A549 (cell line): ENCODE results near the gene PPA2. TPM values are rescaled to one million over a fixed set of nuclear protein-coding genes. Genes with fewer than 3 reads are reported as not detected.

Experiments used
- ATAC-seq, 2 experiments: fragments of 200-7000 bp in 1 of 2; fragments of >200 bp in 1 of 2; cut with Nextera tagmentation in 1 of 2; cut with Tn5 transposase in 1 of 2; 3 replicates each; pipeline versions ENCODE4 v1.8.0 to v1.9.1; 2018 to 2020; ENCODE audit warnings: mild to moderate bottlenecking in 1 of 2, moderate library complexity in 1 of 2
- CTCF ChIA-PET: fragments of 300-600 bp; sonication (Branson Sonifier 250); formaldehyde crosslinking; extraction: SDS; loops from one replicate; lab custom pipeline; 2021; ENCODE audit warnings: antibody characterized with exemption, inconsistent platforms; lab: Yijun Ruan, JAX
- POLR2A ChIA-PET: fragments of 350-600 bp; formaldehyde crosslinking; extraction: SDS; loops from one replicate; lab custom pipeline; 2021; ENCODE audit warnings: antibody characterized with exemption, inconsistent platforms; lab: Yijun Ruan, JAX
- DNase-seq, 2 experiments: peaks; one replicate each; pipeline versions ENCODE4 v3.0.0 to v3.0.0-alpha.2; 2011 to 2016; ENCODE audit warnings: low read depth in 1 of 2, low spot score in 1 of 2
- FAIRE-seq: peaks from 2 replicates; lab custom pipeline; 2011; peaks lifted over from hg19 to GRCh38; lab: Jason Lieb, UNC
- H3K27ac ChIP-seq, 2 experiments: fragments of >200 bp; sonication (Bioruptor Twin); formaldehyde crosslinking; 3 replicates each; pipeline ENCODE4 v1.5.1; 2016 to 2017
- H3K4me1 ChIP-seq: fragments of >200 bp; sonication (Bioruptor Twin); formaldehyde crosslinking; 3 replicates; pipeline ENCODE4 v1.6.1; 2016
- H3K4me2 ChIP-seq: fragments of >200 bp; sonication (Bioruptor Twin); formaldehyde crosslinking; 3 replicates; pipeline ENCODE4 v1.6.1; 2016
- H3K4me3 ChIP-seq: fragments of >200 bp; sonication (Bioruptor Twin); formaldehyde crosslinking; 3 replicates; pipeline ENCODE4 v1.5.1; 2016
- H3K9me3 ChIP-seq: fragments of >200 bp; sonication (Bioruptor Twin); formaldehyde crosslinking; 3 replicates; pipeline ENCODE4 v1.6.1; 2016
- BHLHE40 ChIP-seq: IDR thresholded peaks from 2 replicates; pipeline ENCODE4 v1.6.1; 2012; ENCODE audit warnings: low read depth, low read length, inconsistent platforms
- CEBPB ChIP-seq, 2 experiments: fragments of >200 bp in 1 of 2; sonication (Bioruptor Twin) in 1 of 2; formaldehyde crosslinking in 1 of 2; IDR thresholded peaks; 2 replicates each; pipeline ENCODE4 v1.6.1; 2012 to 2016
- CHD2 ChIP-seq: fragments of 150-350 bp; IDR thresholded peaks from 2 replicates; pipeline ENCODE4 v1.6.1; 2014; ENCODE audit warnings: low read length; ENCODE audit not compliant: partially characterized antibody
- CHD4 ChIP-seq: fragments of 200-600 bp; sonication (generic); IDR thresholded peaks from 2 replicates; pipeline ENCODE4 v1.6.1; 2016; ENCODE audit warnings: antibody characterized with exemption, mild to moderate bottlenecking, borderline replicate concordance
- E2F6 ChIP-seq: IDR thresholded peaks from 2 replicates; pipeline ENCODE4 v1.6.1; 2012; ENCODE audit warnings: low read depth, borderline replicate concordance
- EHF ChIP-seq: fragments of 250-450 bp; sonication (Bioruptor Pico); IDR thresholded peaks from 2 replicates; pipeline ENCODE4 v1.5.0; 2020; ENCODE audit warnings: mild to moderate bottlenecking
- EHMT2 ChIP-seq: fragments of 200-600 bp; sonication (generic); IDR thresholded peaks from 2 replicates; pipeline ENCODE4 v1.6.1; 2016; ENCODE audit warnings: antibody characterized with exemption, low read depth, mild to moderate bottlenecking, moderate library complexity
- ESRRA ChIP-seq: fragments of 150-350 bp; IDR thresholded peaks from 2 replicates; pipeline ENCODE4 v1.6.1; 2014; ENCODE audit warnings: mild to moderate bottlenecking, low read length, borderline replicate concordance
- FOSB ChIP-seq: fragments of 250-450 bp; sonication (Bioruptor Pico); IDR thresholded peaks from 2 replicates; pipeline ENCODE4 v1.5.0; 2020; ENCODE audit warnings: mild to moderate bottlenecking, moderate library complexity
- HDAC2 ChIP-seq: fragments of 200-600 bp; sonication (generic); IDR thresholded peaks from 2 replicates; pipeline ENCODE4 v1.6.1; 2016
- HOXB5 ChIP-seq: fragments of 250-450 bp; sonication (Bioruptor Pico); IDR thresholded peaks from 2 replicates; pipeline ENCODE4 v1.5.0; 2020; ENCODE audit warnings: mild to moderate bottlenecking, moderate library complexity
- JUN ChIP-seq, 2 experiments: fragments of >200 bp; sonication (Bioruptor Twin); formaldehyde crosslinking; IDR thresholded peaks; 2 replicates in 1 of 2; 3 replicates in 1 of 2; pipeline ENCODE4 v1.6.1; 2016 to 2017
- JUNB ChIP-seq: fragments of >200 bp; sonication (Bioruptor Twin); formaldehyde crosslinking; IDR thresholded peaks from 2 replicates; pipeline ENCODE4 v1.6.1; 2016
- KDM5A ChIP-seq: fragments of 200-600 bp; sonication (generic); IDR thresholded peaks from 2 replicates; pipeline ENCODE4 v1.6.1; 2016; ENCODE audit warnings: antibody characterized with exemption, mild to moderate bottlenecking
- MAFK ChIP-seq: fragments of 450-650 bp; IDR thresholded peaks from 2 replicates; pipeline ENCODE4 v1.6.1; 2014; ENCODE audit not compliant: partially characterized antibody
- MAZ ChIP-seq: fragments of 150-350 bp; IDR thresholded peaks from 2 replicates; pipeline ENCODE4 v1.6.1; 2014; ENCODE audit warnings: antibody characterized with exemption, low read depth, low read length, borderline replicate concordance
- NFE2L2 ChIP-seq: fragments of 150-350 bp; conservative IDR thresholded peaks from 2 replicates; pipeline ENCODE4 v1.6.1; 2014; ENCODE audit warnings: low read length
- POLR2A ChIP-seq: IDR thresholded peaks from 2 replicates; pipeline ENCODE4 v1.6.1; 2012; ENCODE audit warnings: mild to moderate bottlenecking, low read length
- RFX5 ChIP-seq: fragments of 450-650 bp; IDR thresholded peaks from 2 replicates; pipeline ENCODE4 v1.7.1; 2014; ENCODE audit warnings: antibody characterized with exemption, mild to moderate bottlenecking, moderate library complexity
- SREBF2 ChIP-seq: fragments of 450-650 bp; IDR thresholded peaks from 2 replicates; pipeline ENCODE4 v1.6.1; 2014; ENCODE audit warnings: mild to moderate bottlenecking, moderate library complexity
- TFCP2L1 ChIP-seq: fragments of 250-450 bp; sonication (Bioruptor Pico); IDR thresholded peaks from 2 replicates; pipeline ENCODE4 v1.5.0; 2021; ENCODE audit warnings: mild to moderate bottlenecking
- WGBS: methylation state at CpG from one replicate; pipeline ENCODE4 v1.1.6; 2017; ENCODE audit errors: missing lambda C conversion rate; 5-methylcytosine and 5-hydroxymethylcytosine counted together
- polyA plus RNA-seq, 4 experiments: library from polyadenylated mRNA; depleted of rRNA in 3 of 4; stranded (reverse); fragments of >200 nt; fragmentation: RNase III in 1 of 4; extraction: RNeasy Plus Mini Kit Qiagen cat#74134 plus additional on column Dnase treatment in 1 of 4; gene quantifications; 2 replicates in 3 of 4; 3 replicates in 1 of 4; pipeline ENCODE4 v1.2.3, GENCODE V29; 2011 to 2017
- TF ChIP-seq, protein P1 (sequence below): IDR thresholded peaks from 2 replicates; pipeline ENCODE4 v1.6.1; 2012
- TF ChIP-seq, protein P2 (sequence below): fragments of 450-650 bp; IDR thresholded peaks from 2 replicates; pipeline ENCODE4 v1.6.1; 2014; ENCODE audit warnings: antibody characterized with exemption
- TF ChIP-seq, protein P3 (sequence below): fragments of >200 bp; sonication (Bioruptor Twin); formaldehyde crosslinking; IDR thresholded peaks from 3 replicates; pipeline ENCODE4 v1.6.1; 2016

PPA2 gene
- polyA plus RNA-seq, 2 of the 4 experiments (the other 2 are of a cell fraction), result 89.1 to 140 TPM

DNA sequence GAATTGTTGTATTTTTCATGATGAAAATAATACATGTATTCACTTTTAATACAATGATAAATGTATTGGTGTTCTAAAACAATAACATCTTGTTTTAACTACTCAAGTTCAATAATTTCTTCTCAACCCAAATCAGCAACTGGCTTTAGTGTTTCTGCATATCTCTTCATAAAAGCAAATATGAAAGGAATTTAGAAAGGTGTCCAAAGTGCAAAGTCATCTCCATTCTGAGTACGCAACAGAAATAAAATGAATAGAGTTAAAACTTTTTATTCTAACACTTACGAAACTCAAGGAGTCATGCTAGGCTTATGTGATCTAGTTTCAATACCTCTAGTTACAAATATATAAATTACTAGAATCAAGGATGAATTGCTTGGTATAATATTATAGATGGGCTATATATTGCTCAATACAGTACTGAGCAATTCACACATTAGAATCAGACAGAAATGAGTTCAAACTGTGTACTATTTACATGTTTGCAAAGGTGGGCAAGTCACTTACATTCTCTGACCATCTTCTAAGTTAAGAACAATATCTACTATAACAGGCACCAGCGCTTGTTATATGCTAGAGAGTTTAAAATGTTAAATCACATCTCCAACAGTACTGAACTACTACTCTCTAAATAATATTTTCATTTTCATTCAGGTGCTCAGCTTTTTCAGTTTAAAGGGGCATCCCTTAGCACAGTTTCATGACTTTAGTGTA is 51.5 kb downstream of the PPA2 start:
- H3K4me3 ChIP-seq, result no peak overlapping the region
- CTCF ChIA-PET, result no interaction called here
- H3K4me1 ChIP-seq, result no peaks in the 10 kb centered on the region
- no peak for ATAC-seq
- H3K9me3 ChIP-seq, result no peaks in the 10 kb centered on the region; the same call in 2 of the 3 replicates
- POLR2A ChIA-PET, result no interaction called here
- DNase-seq, result no peak
- 75% methylated on average over 3 of the region's 3 CpGs for whole genome bisulfite sequencing
- FAIRE-seq, result no peak
- H3K4me2 ChIP-seq, result no peak overlapping the region
- no peak for TF ChIP-seq MAFK
- TF ChIP-seq, protein P1, sequence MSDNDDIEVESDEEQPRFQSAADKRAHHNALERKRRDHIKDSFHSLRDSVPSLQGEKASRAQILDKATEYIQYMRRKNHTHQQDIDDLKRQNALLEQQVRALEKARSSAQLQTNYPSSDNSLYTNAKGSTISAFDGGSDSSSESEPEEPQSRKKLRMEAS, result no peak
- TF ChIP-seq EHF (CRISPR knock-in tag), result no peak
- TF ChIP-seq FOSB, result no peak
- no peak for TF ChIP-seq MAZ
- no peak for TF ChIP-seq BHLHE40
- no peak for TF ChIP-seq CHD2
- no peak for TF ChIP-seq HDAC2
- TF ChIP-seq JUN (IDR thresholded peaks at IDR 0.05), result no peak
- TF ChIP-seq ESRRA, result no peak
- no peak for TF ChIP-seq POLR2A
- TF ChIP-seq, protein P2, sequence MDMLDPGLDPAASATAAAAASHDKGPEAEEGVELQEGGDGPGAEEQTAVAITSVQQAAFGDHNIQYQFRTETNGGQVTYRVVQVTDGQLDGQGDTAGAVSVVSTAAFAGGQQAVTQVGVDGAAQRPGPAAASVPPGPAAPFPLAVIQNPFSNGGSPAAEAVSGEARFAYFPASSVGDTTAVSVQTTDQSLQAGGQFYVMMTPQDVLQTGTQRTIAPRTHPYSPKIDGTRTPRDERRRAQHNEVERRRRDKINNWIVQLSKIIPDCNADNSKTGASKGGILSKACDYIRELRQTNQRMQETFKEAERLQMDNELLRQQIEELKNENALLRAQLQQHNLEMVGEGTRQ, result no peak
- TF ChIP-seq, protein P3, sequence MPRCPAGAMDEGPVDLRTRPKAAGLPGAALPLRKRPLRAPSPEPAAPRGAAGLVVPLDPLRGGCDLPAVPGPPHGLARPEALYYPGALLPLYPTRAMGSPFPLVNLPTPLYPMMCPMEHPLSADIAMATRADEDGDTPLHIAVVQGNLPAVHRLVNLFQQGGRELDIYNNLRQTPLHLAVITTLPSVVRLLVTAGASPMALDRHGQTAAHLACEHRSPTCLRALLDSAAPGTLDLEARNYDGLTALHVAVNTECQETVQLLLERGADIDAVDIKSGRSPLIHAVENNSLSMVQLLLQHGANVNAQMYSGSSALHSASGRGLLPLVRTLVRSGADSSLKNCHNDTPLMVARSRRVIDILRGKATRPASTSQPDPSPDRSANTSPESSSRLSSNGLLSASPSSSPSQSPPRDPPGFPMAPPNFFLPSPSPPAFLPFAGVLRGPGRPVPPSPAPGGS, result no peak
- no peak for TF ChIP-seq KDM5A
- no peak for TF ChIP-seq CHD4
- no peak overlapping the region for H3K27ac ChIP-seq

DNA sequence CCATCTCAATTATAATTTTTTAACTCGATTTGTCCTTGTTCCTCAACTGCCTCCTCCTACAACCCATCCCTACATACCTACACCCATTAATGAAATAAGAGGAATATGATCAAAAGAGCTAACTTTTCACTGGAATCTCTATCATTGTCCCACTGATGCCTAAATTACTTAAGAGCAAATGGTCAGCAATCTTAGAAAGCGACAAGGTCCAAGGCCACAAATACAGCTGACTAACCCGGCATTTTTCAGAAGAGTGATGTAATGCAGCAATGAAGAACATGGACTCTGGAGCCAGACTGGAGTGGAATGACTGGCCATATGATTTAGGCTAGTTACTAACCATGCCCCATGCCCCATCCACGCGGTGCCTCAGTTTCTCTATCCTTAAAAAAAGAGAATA is 56.2 kb downstream of the PPA2 start:
- no peak overlapping the region for H3K4me2 ChIP-seq
- FAIRE-seq (no peak), DNase-seq (no peak), ATAC-seq (no peak)
- CTCF ChIA-PET, result no interaction called here
- 88% methylated on average over 5 of the region's 5 CpGs for WGBS
- no peak overlapping the region for H3K4me3 ChIP-seq
- no peaks in the 10 kb centered on the region for H3K4me1 ChIP-seq
- H3K9me3 ChIP-seq, result no peaks in the 10 kb centered on the region
- POLR2A ChIA-PET, result no interaction called here
- H3K27ac ChIP-seq, result no peak overlapping the region
- TF ChIP-seq TFCP2L1 (CRISPR knock-in tag), result no peak
- TF ChIP-seq JUNB, result no peak
- TF ChIP-seq HOXB5 (CRISPR knock-in tag), result no peak
- no peak for TF ChIP-seq E2F6
- no peak for TF ChIP-seq NFE2L2

DNA sequence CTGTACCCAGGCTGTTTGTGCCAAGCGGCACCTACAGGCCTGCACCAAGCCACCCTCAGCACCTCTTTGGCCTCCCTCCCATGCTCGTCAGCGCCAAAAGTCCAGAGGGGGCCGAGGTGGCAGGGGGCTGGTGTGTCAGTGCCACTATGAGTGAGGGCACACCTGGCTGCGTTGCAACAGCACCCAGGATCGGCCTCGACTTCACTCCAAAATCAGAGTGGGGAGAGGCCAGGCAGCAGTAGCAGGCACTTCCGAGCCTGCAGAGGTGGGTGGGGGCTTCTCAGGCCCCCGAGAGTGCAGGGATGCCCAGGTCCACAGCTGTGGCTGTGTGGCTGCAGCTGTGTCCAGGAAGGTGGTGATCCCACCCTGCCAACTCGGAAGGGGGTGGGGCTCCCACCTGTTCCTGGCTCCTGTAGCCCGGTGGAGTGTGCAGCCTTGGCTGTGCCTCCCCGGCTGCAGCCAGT is 58.5 kb downstream of the PPA2 start:
- H3K4me2 ChIP-seq, result no peak overlapping the region
- CTCF ChIA-PET, result interaction anchor here (0.6 kb wide), 1 partner anchor 59 kb away, joined by 3 read pairs; the partner anchor contains the start of gene PPA2
- no peak overlapping the region for H3K27ac ChIP-seq
- no peak for DNase-seq
- TF ChIP-seq CEBPB (IDR thresholded peaks at IDR 0.05) (no peak), SREBF2 (no peak), JUN (IDR thresholded peaks at IDR 0.05) (no peak), RFX5 (no peak), EHMT2 (no peak)
- no peak for FAIRE-seq
- no peak for ATAC-seq
- H3K9me3 ChIP-seq, result no peaks in the 10 kb centered on the region
- no peaks in the 10 kb centered on the region for H3K4me1 ChIP-seq
- WGBS, result 92% methylated on average over 2 of the region's 12 CpGs
- no peak overlapping the region for H3K4me3 ChIP-seq
- POLR2A ChIA-PET, result no interaction called here
